ENCODE results near the gene MEIOB. TPM values are rescaled to one million over a fixed set of nuclear protein-coding genes. Genes with fewer than 3 reads are reported as not detected.
"Not testable (repeated sequence)": the region's sequence is repeated elsewhere in the genome, so short reads cannot be mapped to it uniquely, and the experiment has no call there.

MEIOB gene
- total RNA-seq (2021) (not detected in 2 replicates), Bru-seq, nascent RNA (percentile 4 among the genes with signal in this experiment), BruChase-seq, experiment 1, labeled RNA remaining after a 2-hour chase (not detected), BruChase-seq, experiment 2, labeled RNA remaining after a 6-hour chase (percentile 4 among the genes with signal in this experiment)
- long read RNA-seq, partial matches to known transcripts, result 0 of 2 reads
- long read RNA-seq, other reads (novel, unspliced or antisense), result 2 of 2 reads

GRCh38 chr16:1871974-1872635, at the start of gene MEIOB:
TSS of gene MEIOB (minus strand) at chr16:1872164. CDS start at chr16:1868175, 3,989 bp downstream.
- Histone ChIP-seq H2AFZ (peak within 1 kb of the TSS; percentile 66), H3K4me2 (peak within 1 kb of the TSS; percentile 60), H3K9me2 (ENCODE audit: insufficient read depth) (no peaks in the 10 kb centered on the region), H3K79me2 (ENCODE audit: low read depth) (no peaks in the 10 kb centered on the region), H3K27me3 (ENCODE audit: insufficient read depth, low read depth) (no peaks in the 10 kb centered on the region), H3K36me3 (ENCODE audit: low read depth) (no peaks in the 10 kb centered on the region), H3K27ac (peak within 1 kb of the TSS; percentile 88), H4K20me1 (ENCODE audit: insufficient read depth) (no peaks in the 10 kb centered on the region), H3F3A (ENCODE audit: insufficient read depth, low read depth) (peaks cover 26% of the 10 kb centered on the region), H3K4me1 (replicated peaks; ENCODE audit: insufficient read depth) (peaks cover 19% of the 10 kb centered on the region), H3K9me3 (ENCODE audit: insufficient read depth, low read depth) (no peaks in the 10 kb centered on the region), H3K4me3 (peak within 1 kb of the TSS; percentile 26; the same call in 1 of the 2 replicates)
- peak in 1 of 2 experiments; percentile 49 for DNase-seq
- POLR2A ChIA-PET (ENCODE audit: unreplicated experiment), result no interaction called here
- no TSS peak for BruUV-seq (replicated peaks)
- TF ChIP-seq CTCF (conservative IDR thresholded peaks at IDR 0.05) (no peak), EZH2 (IDR thresholded peaks at IDR 0.05; ENCODE audit: low read depth) (no peak)
- CTCF ChIA-PET, result no interaction called here
- intact Hi-C loops (cut with micrococcal nuclease; ENCODE audit: unreplicated experiment), result loop anchor here (5.0 kb wide), 1 partner anchor 40 kb away; no protein-coding TSS in a partner anchor

GRCh38 chr16:1920727-1921171, 48.8 kb upstream of the MEIOB start:
- BruUV-seq (replicated peaks), result no TSS peak
- peak in 1 of 2 experiments; percentile 48 for DNase-seq

DNA sequence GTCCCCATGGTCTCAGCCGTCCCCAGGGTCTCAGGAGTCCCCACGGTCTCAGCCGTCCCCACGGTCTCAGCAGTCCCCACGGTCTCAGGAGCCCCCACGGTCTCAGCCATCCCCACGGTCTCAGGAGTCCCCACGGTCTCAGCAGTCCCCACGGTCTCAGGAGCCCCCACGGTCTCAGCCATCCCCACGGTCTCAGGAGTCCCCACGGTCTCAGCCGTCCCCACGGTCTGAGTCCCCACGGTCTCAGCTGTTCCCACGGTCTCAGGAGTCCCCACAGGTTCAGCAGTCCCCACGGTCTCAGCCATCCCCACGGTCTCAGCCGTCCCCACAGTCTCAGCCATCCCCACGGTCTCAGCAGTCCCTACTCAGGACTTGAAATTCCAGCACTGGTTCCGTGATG, 48.2 kb upstream of the MEIOB start:
- intact Hi-C loops (cut with micrococcal nuclease; ENCODE audit: unreplicated experiment); POLR2A ChIA-PET (ENCODE audit: unreplicated experiment); H3K4me3 ChIP-seq; H3K36me3 ChIP-seq (ENCODE audit: low read depth); H3K9me2 ChIP-seq (ENCODE audit: insufficient read depth); H3K9me3 ChIP-seq (ENCODE audit: insufficient read depth, low read depth); H2AFZ ChIP-seq; DNase-seq; H3K27ac ChIP-seq; BruUV-seq (replicated peaks); H4K20me1 ChIP-seq (ENCODE audit: insufficient read depth); CTCF ChIA-PET; H3K4me2 ChIP-seq; H3K79me2 ChIP-seq (ENCODE audit: low read depth): not testable (repeated sequence)
- Histone ChIP-seq H3K27me3 (ENCODE audit: insufficient read depth, low read depth) (peaks cover 35% of the 10 kb centered on the region; the same call in 1 of the 2 replicates), H3F3A (ENCODE audit: insufficient read depth, low read depth) (peaks cover 20% of the 10 kb centered on the region; the same call in 1 of the 2 replicates), H3K4me1 (replicated peaks; ENCODE audit: insufficient read depth) (peaks cover 16% of the 10 kb centered on the region)

More at GRCh38 chr16:1920727-1921171, 48.8 kb upstream of the MEIOB start:
- Histone ChIP-seq H4K20me1 (ENCODE audit: insufficient read depth) (no peaks in the 10 kb centered on the region), H3K36me3 (ENCODE audit: low read depth) (no peaks in the 10 kb centered on the region), H3K4me3 (no peak overlapping the region), H2AFZ (no peak overlapping the region), H3K9me2 (ENCODE audit: insufficient read depth) (no peaks in the 10 kb centered on the region), H3K4me2 (peak overlapping the region; percentile 21; the same call in 1 of the 2 replicates), H3K27me3 (ENCODE audit: insufficient read depth, low read depth) (peaks cover 35% of the 10 kb centered on the region; the same call in 1 of the 2 replicates), H3F3A (ENCODE audit: insufficient read depth, low read depth) (peaks cover 20% of the 10 kb centered on the region; the same call in 1 of the 2 replicates), H3K27ac (no peak overlapping the region), H3K4me1 (replicated peaks; ENCODE audit: insufficient read depth) (peaks cover 16% of the 10 kb centered on the region), H3K79me2 (ENCODE audit: low read depth) (no peaks in the 10 kb centered on the region), H3K9me3 (ENCODE audit: insufficient read depth, low read depth) (no peaks in the 10 kb centered on the region)
- TF ChIP-seq EZH2 (IDR thresholded peaks at IDR 0.05; ENCODE audit: low read depth), result no peak
- no peak for TF ChIP-seq CTCF (conservative IDR thresholded peaks at IDR 0.05)
- intact Hi-C loops (cut with micrococcal nuclease; ENCODE audit: unreplicated experiment), result no loop called here
- ChIA-PET CTCF (no interaction called here), POLR2A (ENCODE audit: unreplicated experiment) (no interaction called here)
